ENCODE data around the gene SEMA3D.

DNA sequence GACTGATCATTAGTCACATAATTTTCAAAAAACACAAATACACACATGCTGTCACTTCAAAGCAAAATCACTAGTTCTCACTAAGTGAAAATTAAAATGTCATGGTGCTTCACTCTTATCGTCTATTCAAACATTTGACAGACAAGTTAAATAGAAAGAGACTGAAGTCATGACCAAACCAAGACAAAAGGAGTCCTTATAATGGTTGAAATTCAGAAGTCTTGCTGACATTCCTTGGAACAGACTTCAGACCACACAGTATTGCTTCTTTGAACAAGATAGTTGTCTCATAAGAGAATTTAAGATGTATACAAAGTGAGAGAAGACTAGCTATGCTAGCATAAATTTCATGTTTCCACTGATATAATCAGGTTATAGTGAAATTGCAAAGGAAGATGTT lies 119.5 kb downstream of the SEMA3D start:
- TF ChIP-seq POLR2A (IDR thresholded peaks at IDR 0.05; ENCODE audit: borderline replicate concordance, extremely low read depth, insufficient read depth, insufficient read length) (no peak), SIN3A (IDR thresholded peaks at IDR 0.05; ENCODE audit: low read depth) (no peak), EZH2 (IDR thresholded peaks at IDR 0.05) (no peak), POLR2AphosphoS5 (IDR thresholded peaks at IDR 0.05; ENCODE audit: low read depth, low read length) (no peak), TCF7L2 (IDR thresholded peaks at IDR 0.05; ENCODE audit: borderline replicate concordance, extremely low read depth, insufficient read depth, insufficient read length) (no peak)
- TF ChIP-seq, protein P1, sequence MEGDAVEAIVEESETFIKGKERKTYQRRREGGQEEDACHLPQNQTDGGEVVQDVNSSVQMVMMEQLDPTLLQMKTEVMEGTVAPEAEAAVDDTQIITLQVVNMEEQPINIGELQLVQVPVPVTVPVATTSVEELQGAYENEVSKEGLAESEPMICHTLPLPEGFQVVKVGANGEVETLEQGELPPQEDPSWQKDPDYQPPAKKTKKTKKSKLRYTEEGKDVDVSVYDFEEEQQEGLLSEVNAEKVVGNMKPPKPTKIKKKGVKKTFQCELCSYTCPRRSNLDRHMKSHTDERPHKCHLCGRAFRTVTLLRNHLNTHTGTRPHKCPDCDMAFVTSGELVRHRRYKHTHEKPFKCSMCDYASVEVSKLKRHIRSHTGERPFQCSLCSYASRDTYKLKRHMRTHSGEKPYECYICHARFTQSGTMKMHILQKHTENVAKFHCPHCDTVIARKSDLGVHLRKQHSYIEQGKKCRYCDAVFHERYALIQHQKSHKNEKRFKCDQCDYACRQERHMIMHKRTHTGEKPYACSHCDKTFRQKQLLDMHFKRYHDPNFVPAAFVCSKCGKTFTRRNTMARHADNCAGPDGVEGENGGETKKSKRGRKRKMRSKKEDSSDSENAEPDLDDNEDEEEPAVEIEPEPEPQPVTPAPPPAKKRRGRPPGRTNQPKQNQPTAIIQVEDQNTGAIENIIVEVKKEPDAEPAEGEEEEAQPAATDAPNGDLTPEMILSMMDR (IDR thresholded peaks at IDR 0.05 in 2 of 3, conservative IDR thresholded peaks at IDR 0.05 in 1 of 3; ENCODE audit: borderline replicate concordance in 1 of 3, insufficient read depth in 1 of 3, low read depth in 2 of 3, low read length in 2 of 3), result no peak
- TF ChIP-seq, protein P2, sequence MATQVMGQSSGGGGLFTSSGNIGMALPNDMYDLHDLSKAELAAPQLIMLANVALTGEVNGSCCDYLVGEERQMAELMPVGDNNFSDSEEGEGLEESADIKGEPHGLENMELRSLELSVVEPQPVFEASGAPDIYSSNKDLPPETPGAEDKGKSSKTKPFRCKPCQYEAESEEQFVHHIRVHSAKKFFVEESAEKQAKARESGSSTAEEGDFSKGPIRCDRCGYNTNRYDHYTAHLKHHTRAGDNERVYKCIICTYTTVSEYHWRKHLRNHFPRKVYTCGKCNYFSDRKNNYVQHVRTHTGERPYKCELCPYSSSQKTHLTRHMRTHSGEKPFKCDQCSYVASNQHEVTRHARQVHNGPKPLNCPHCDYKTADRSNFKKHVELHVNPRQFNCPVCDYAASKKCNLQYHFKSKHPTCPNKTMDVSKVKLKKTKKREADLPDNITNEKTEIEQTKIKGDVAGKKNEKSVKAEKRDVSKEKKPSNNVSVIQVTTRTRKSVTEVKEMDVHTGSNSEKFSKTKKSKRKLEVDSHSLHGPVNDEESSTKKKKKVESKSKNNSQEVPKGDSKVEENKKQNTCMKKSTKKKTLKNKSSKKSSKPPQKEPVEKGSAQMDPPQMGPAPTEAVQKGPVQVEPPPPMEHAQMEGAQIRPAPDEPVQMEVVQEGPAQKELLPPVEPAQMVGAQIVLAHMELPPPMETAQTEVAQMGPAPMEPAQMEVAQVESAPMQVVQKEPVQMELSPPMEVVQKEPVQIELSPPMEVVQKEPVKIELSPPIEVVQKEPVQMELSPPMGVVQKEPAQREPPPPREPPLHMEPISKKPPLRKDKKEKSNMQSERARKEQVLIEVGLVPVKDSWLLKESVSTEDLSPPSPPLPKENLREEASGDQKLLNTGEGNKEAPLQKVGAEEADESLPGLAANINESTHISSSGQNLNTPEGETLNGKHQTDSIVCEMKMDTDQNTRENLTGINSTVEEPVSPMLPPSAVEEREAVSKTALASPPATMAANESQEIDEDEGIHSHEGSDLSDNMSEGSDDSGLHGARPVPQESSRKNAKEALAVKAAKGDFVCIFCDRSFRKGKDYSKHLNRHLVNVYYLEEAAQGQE (IDR thresholded peaks at IDR 0.05; ENCODE audit: low read depth), result no peak
- TF ChIP-seq, protein P3, sequence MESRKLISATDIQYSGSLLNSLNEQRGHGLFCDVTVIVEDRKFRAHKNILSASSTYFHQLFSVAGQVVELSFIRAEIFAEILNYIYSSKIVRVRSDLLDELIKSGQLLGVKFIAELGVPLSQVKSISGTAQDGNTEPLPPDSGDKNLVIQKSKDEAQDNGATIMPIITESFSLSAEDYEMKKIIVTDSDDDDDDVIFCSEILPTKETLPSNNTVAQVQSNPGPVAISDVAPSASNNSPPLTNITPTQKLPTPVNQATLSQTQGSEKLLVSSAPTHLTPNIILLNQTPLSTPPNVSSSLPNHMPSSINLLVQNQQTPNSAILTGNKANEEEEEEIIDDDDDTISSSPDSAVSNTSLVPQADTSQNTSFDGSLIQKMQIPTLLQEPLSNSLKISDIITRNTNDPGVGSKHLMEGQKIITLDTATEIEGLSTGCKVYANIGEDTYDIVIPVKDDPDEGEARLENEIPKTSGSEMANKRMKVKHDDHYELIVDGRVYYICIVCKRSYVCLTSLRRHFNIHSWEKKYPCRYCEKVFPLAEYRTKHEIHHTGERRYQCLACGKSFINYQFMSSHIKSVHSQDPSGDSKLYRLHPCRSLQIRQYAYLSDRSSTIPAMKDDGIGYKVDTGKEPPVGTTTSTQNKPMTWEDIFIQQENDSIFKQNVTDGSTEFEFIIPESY (IDR thresholded peaks at IDR 0.05; ENCODE audit: extremely low read depth, insufficient replicate concordance, low read length), result no peak
